SU-DHL-6 (cell line): ENCODE results near the gene AGO4.

Experiments used
- H2AFZ ChIP-seq: fragments of 200-600 bp; sonication (generic); 2 replicates; pipeline ENCODE4 v1.6.1; 2014; ENCODE audit warnings: low read depth, mild to moderate bottlenecking, moderate library complexity, mixed read lengths, antibody characterized with exemption, low read length; ENCODE audit not compliant: severe bottlenecking
- H3F3A ChIP-seq: fragments of 200-600 bp; shearing (Covaris generic); 2 replicates; pipeline ENCODE4 v1.6.0; 2016; ENCODE audit warnings: antibody characterized with exemption, mild to moderate bottlenecking; ENCODE audit not compliant: insufficient read depth
- H3K27ac ChIP-seq: fragments of 200-600 bp; sonication (generic); 2 replicates; pipeline ENCODE4 v1.5.1; 2016; ENCODE audit warnings: low read depth, mild to moderate bottlenecking, low read length, moderate library complexity, mixed read lengths
- H3K27me3 ChIP-seq: fragments of 200-600 bp; sonication (generic), shearing (Covaris generic); 2 replicates; pipeline ENCODE4 v1.6.0; 2014; ENCODE audit warnings: mild to moderate bottlenecking, low read length
- H3K36me3 ChIP-seq: fragments of 200-600 bp; sonication (generic); 2 replicates; pipeline ENCODE4 v1.6.1; 2014; ENCODE audit warnings: mild to moderate bottlenecking, low read length, mixed read lengths
- H3K4me2 ChIP-seq: fragments of 300-600, 200-600 bp; shearing (Covaris generic), sonication (generic); 2 replicates; pipeline ENCODE4 v1.6.0; 2014; ENCODE audit warnings: low read length, low read depth, mild to moderate bottlenecking; ENCODE audit not compliant: poor library complexity, severe bottlenecking
- H3K4me3 ChIP-seq: fragments of 200-600 bp; sonication (generic); 2 replicates; pipeline ENCODE4 v1.5.1; 2014; ENCODE audit warnings: antibody characterized with exemption, low read length, mild to moderate bottlenecking, mixed read lengths; ENCODE audit not compliant: insufficient read depth, poor library complexity, severe bottlenecking
- H3K79me2 ChIP-seq: fragments of 200-600 bp; sonication (generic); 2 replicates; pipeline ENCODE4 v1.6.1; 2014; ENCODE audit warnings: mild to moderate bottlenecking, low read length, moderate library complexity; ENCODE audit not compliant: insufficient read depth
- H3K9ac ChIP-seq: fragments of 200-600 bp; sonication (generic); 2 replicates; pipeline ENCODE4 v1.7.0; 2014; ENCODE audit warnings: mild to moderate bottlenecking, low read length
- H3K9me2 ChIP-seq: fragments of 200-600 bp; sonication (generic); replicated peaks from 2 replicates; pipeline ENCODE4 v1.6.1; 2014; ENCODE audit warnings: low read length; ENCODE audit not compliant: insufficient read depth
- H3K9me3 ChIP-seq: fragments of 200-600 bp; sonication (generic); 2 replicates; pipeline ENCODE4 v1.6.1; 2014; ENCODE audit warnings: low read length, mixed read lengths; ENCODE audit not compliant: insufficient read depth
- H4K20me1 ChIP-seq: fragments of 200-600 bp; sonication (generic); 2 replicates; pipeline ENCODE4 v1.6.1; 2014; ENCODE audit warnings: low read depth, mild to moderate bottlenecking, antibody characterized with exemption, low read length, moderate library complexity, mixed read lengths
- CTCF ChIP-seq: fragments of 200-600 bp; sonication (generic); IDR thresholded peaks from one replicate; pipeline ENCODE4 v1.5.1; 2017; ENCODE audit warnings: antibody characterized with exemption, mild to moderate bottlenecking, low read length, moderate library complexity; ENCODE audit not compliant: insufficient read depth, poor library complexity, severe bottlenecking
- EZH2phosphoT487 ChIP-seq: fragments of 200-600 bp; sonication (generic), shearing (Covaris generic); conservative IDR thresholded peaks from 2 replicates; pipeline ENCODE4 v1.6.1; 2018; ENCODE audit warnings: mild to moderate bottlenecking, antibody characterized with exemption, low read length, moderate library complexity, mixed read lengths

Gene AGO4

GRCh38 chr1:35885961-35886558 lies 78.2 kb downstream of the AGO4 start:
- Histone ChIP-seq H4K20me1 (peaks cover 4% of the 10 kb centered on the region; the same call in 1 of the 2 replicates), H3K9me2 (no peaks in the 10 kb centered on the region), H3K27ac (peak overlapping the region; percentile 46), H3K4me2 (peak overlapping the region; percentile 24), H3F3A (peaks cover 13% of the 10 kb centered on the region), H3K9me3 (no peaks in the 10 kb centered on the region), H3K27me3 (no peaks in the 10 kb centered on the region), H3K79me2 (peaks cover 34% of the 10 kb centered on the region), H3K36me3 (no peaks in the 10 kb centered on the region), H3K4me3 (no peak overlapping the region), H3K9ac (0 out of 2 replicates have a peak overlapping the region, but pooled peaks have one; percentile 6), H2AFZ (no peak overlapping the region)
- no peak for TF ChIP-seq EZH2phosphoT487
- no peak for TF ChIP-seq CTCF

- Histone ChIP-seq H3K9me2 (no peaks in the 10 kb centered on the region), H3F3A (peaks cover 13% of the 10 kb centered on the region), H4K20me1 (peaks cover 4% of the 10 kb centered on the region; the same call in 1 of the 2 replicates), H3K4me2 (peak overlapping the region; percentile 24), H3K79me2 (peaks cover 34% of the 10 kb centered on the region), H3K9ac (0 out of 2 replicates have a peak overlapping the region, but pooled peaks have one; percentile 6), H3K27ac (peak overlapping the region; percentile 46), H2AFZ (no peak overlapping the region), H3K9me3 (no peaks in the 10 kb centered on the region), H3K4me3 (no peak overlapping the region), H3K27me3 (no peaks in the 10 kb centered on the region), H3K36me3 (no peaks in the 10 kb centered on the region)
- no peak for TF ChIP-seq EZH2phosphoT487
- no peak for TF ChIP-seq CTCF
Measured at GRCh38 chr1:35886577-35887431, 79.0 kb downstream of the AGO4 start.

- H4K20me1 ChIP-seq: peaks cover 4% of the 10 kb centered on the region; the same call in 1 of the 2 replicates
- H3K79me2 ChIP-seq: peaks cover 34% of the 10 kb centered on the region
- no peaks in the 10 kb centered on the region for H3K9me3 ChIP-seq
- no peak overlapping the region for H3K9ac ChIP-seq
- H3F3A ChIP-seq: peaks cover 13% of the 10 kb centered on the region
- H2AFZ ChIP-seq: no peak overlapping the region
- no peak for TF ChIP-seq EZH2phosphoT487
- no peak for TF ChIP-seq CTCF
- H3K27me3 ChIP-seq: no peaks in the 10 kb centered on the region
- H3K4me3 ChIP-seq: no peak overlapping the region
- no peaks in the 10 kb centered on the region for H3K9me2 ChIP-seq
- H3K36me3 ChIP-seq: no peaks in the 10 kb centered on the region
- H3K27ac ChIP-seq: 0 out of 2 replicates have a peak overlapping the region, but pooled peaks have one; percentile 46
- H3K4me2 ChIP-seq: peak overlapping the region; percentile 24
Measured at GRCh38 chr1:35887508-35887907, 79.7 kb downstream of the AGO4 start.
